Neural crest cell (in vitro differentiated cells): Measurements from ENCODE around the gene SAP30L. TPM values are rescaled to one million over a fixed set of nuclear protein-coding genes. Genes with fewer than 3 reads are reported as not detected.
A peak's percentile ranks its signal among the peaks of the same experiment; 100 is the strongest.

Experiments used
- DNase-seq: peaks from one replicate; pipeline ENCODE4 v3.0.0; 2021; ENCODE audit warnings: low read depth, mixed read lengths, low spot score
- H3K27ac Mint-ChIP-seq: one replicate; pipeline ENCODE4 v1.8.0; 2021; ENCODE audit warnings: mild to moderate bottlenecking, mixed read lengths; ENCODE audit not compliant: unreplicated experiment
- H3K27me3 Mint-ChIP-seq: 2 replicates; pipeline ENCODE4 v1.8.0; 2021; ENCODE audit warnings: low read depth, mild to moderate bottlenecking, mixed read lengths
- H3K36me3 Mint-ChIP-seq: 2 replicates; pipeline ENCODE4 v1.8.0; 2021; ENCODE audit warnings: low read depth, mild to moderate bottlenecking, mixed read lengths
- H3K4me1 Mint-ChIP-seq: 2 replicates; pipeline ENCODE4 v1.8.0; 2021; ENCODE audit warnings: mixed read lengths
- H3K4me3 Mint-ChIP-seq: one replicate; pipeline ENCODE4 v1.8.0; 2021; ENCODE audit warnings: mild to moderate bottlenecking, mixed read lengths
- H3K9me3 Mint-ChIP-seq: 2 replicates; pipeline ENCODE4 v1.8.0; 2021; ENCODE audit warnings: mixed read lengths
- CTCF ChIP-seq: fragments of 200-600 bp; sonication (generic); conservative IDR thresholded peaks from 2 replicates; pipeline ENCODE4 v1.5.0; 2021; ENCODE audit warnings: antibody characterized with exemption, mild to moderate bottlenecking
- total RNA-seq: library from RNA; stranded (reverse); gene quantifications from 2 replicates; pipeline ENCODE4 v1.2.1, GENCODE V29; 2021

Gene SAP30L
- total RNA-seq, 1 donor from 2014 or later = 46.3 TPM

- Mint-ChIP-seq H3K27ac (no peak overlapping the region), H3K36me3 (peaks cover 6% of the 10 kb centered on the region), H3K4me3 (no peak overlapping the region), H3K4me1 (peaks cover 34% of the 10 kb centered on the region), H3K27me3 (no peaks in the 10 kb centered on the region), H3K9me3 (no peaks in the 10 kb centered on the region)
- no peak for DNase-seq
- no peak for TF ChIP-seq CTCF
These were observed 43.9 kb upstream of the SAP30L start for GRCh38 chr5:154401931-154402330.

GRCh38 chr5:154402611-154403010, 43.2 kb upstream of the SAP30L start:
- no peak for TF ChIP-seq CTCF
- H3K4me1 Mint-ChIP-seq = peaks cover 34% of the 10 kb centered on the region
- no peak for DNase-seq
- no peaks in the 10 kb centered on the region for H3K9me3 Mint-ChIP-seq
- no peaks in the 10 kb centered on the region for H3K27me3 Mint-ChIP-seq
- peaks cover 6% of the 10 kb centered on the region for H3K36me3 Mint-ChIP-seq
- no peak overlapping the region for H3K4me3 Mint-ChIP-seq
- no peak overlapping the region for H3K27ac Mint-ChIP-seq

- Mint-ChIP-seq H3K27ac (no peak overlapping the region), H3K4me3 (no peak overlapping the region), H3K9me3 (no peaks in the 10 kb centered on the region), H3K36me3 (peaks cover 3% of the 10 kb centered on the region), H3K27me3 (no peaks in the 10 kb centered on the region), H3K4me1 (peaks cover 29% of the 10 kb centered on the region)
- no peak for DNase-seq
- no peak for TF ChIP-seq CTCF
These were observed 42.6 kb upstream of the SAP30L start for GRCh38 chr5:154403234-154403633.

- H3K36me3 Mint-ChIP-seq = peaks cover 1% of the 10 kb centered on the region
- no peak overlapping the region for H3K27ac Mint-ChIP-seq
- H3K4me3 Mint-ChIP-seq = no peak overlapping the region
- DNase-seq = no peak
- H3K27me3 Mint-ChIP-seq = no peaks in the 10 kb centered on the region
- H3K9me3 Mint-ChIP-seq = no peaks in the 10 kb centered on the region
- peaks cover 29% of the 10 kb centered on the region for H3K4me1 Mint-ChIP-seq
- TF ChIP-seq CTCF = no peak
These were observed 41.9 kb upstream of the SAP30L start for GRCh38 chr5:154403776-154404387.

- peak overlapping the region; percentile 72 for H3K27ac Mint-ChIP-seq
- H3K4me3 Mint-ChIP-seq = peak overlapping the region; percentile 72
- TF ChIP-seq CTCF = peak; percentile 96
- H3K9me3 Mint-ChIP-seq = no peaks in the 10 kb centered on the region
- no peaks in the 10 kb centered on the region for H3K36me3 Mint-ChIP-seq
- peaks cover 29% of the 10 kb centered on the region for H3K4me1 Mint-ChIP-seq
- DNase-seq = peak; percentile 80
- H3K27me3 Mint-ChIP-seq = no peaks in the 10 kb centered on the region
These were observed 40.6 kb upstream of the SAP30L start for GRCh38 chr5:154405078-154405792.
